SK-N-SH treated with all-trans-retinoic acid at 6 μM for 48 hours (cell line): ENCODE results near the gene UGP2.

Experiments
- ATAC-seq: fragments of 200-7000 bp; cut with Tn5 transposase; 3 replicates; pipeline ENCODE4 v1.9.1; 2020; ENCODE audit warnings: mild to moderate bottlenecking, moderate library complexity
- ARNTL ChIP-seq: fragments of 450-650 bp; formaldehyde crosslinking; IDR thresholded peaks from 2 replicates; pipeline ENCODE4 v1.5.0; 2020; ENCODE audit warnings: low read depth, mild to moderate bottlenecking, moderate library complexity, borderline replicate concordance
- BACH2 ChIP-seq: fragments of 250-450 bp; sonication (Bioruptor Pico); IDR thresholded peaks from 2 replicates; pipeline ENCODE4 v1.9.0; 2021; ENCODE audit warnings: mild to moderate bottlenecking, borderline replicate concordance
- CREB5 ChIP-seq: fragments of 250-450 bp; sonication (Bioruptor Pico); IDR thresholded peaks from 2 replicates; pipeline ENCODE4 v1.5.1; 2020; ENCODE audit warnings: low read depth, mild to moderate bottlenecking, moderate library complexity
- CSDC2 ChIP-seq: fragments of 250-450 bp; sonication (Bioruptor Pico); IDR thresholded peaks from 2 replicates; pipeline ENCODE4 v1.5.0; 2020; ENCODE audit warnings: mild to moderate bottlenecking, moderate library complexity
- ESRRG ChIP-seq: fragments of 250-450 bp; sonication (Bioruptor Pico); IDR thresholded peaks from 2 replicates; pipeline ENCODE4 v1.6.1; 2021; ENCODE audit warnings: mild to moderate bottlenecking
- GLIS3 ChIP-seq: fragments of 250-450 bp; sonication (Bioruptor Pico); IDR thresholded peaks from 2 replicates; pipeline ENCODE4 v1.5.0; 2020; ENCODE audit warnings: mild to moderate bottlenecking, moderate library complexity
- ISL1 ChIP-seq: fragments of 250-450 bp; sonication (Bioruptor Pico); IDR thresholded peaks from 2 replicates; pipeline ENCODE4 v2.1.2; 2022; ENCODE audit warnings: mild to moderate bottlenecking, moderate library complexity
- OSR1 ChIP-seq: fragments of 250-450 bp; sonication (Bioruptor Pico); IDR thresholded peaks from 2 replicates; pipeline ENCODE4 v1.8.0; 2022; ENCODE audit warnings: moderate library complexity, mild to moderate bottlenecking, inconsistent platforms
- PATZ1 ChIP-seq: fragments of 250-450 bp; sonication (Bioruptor Pico); IDR thresholded peaks from 2 replicates; pipeline ENCODE4 v1.8.0; 2020; ENCODE audit warnings: mild to moderate bottlenecking, moderate library complexity, borderline replicate concordance
- POU6F1 ChIP-seq: fragments of 250-450 bp; sonication (Bioruptor Pico); IDR thresholded peaks from 2 replicates; pipeline ENCODE4 v1.8.0; 2021; ENCODE audit warnings: low read depth, mild to moderate bottlenecking, moderate library complexity, borderline replicate concordance
- PPARA ChIP-seq: fragments of 250-450 bp; sonication (Bioruptor Pico); IDR thresholded peaks from 2 replicates; pipeline ENCODE4 v1.5.0; 2020; ENCODE audit warnings: mild to moderate bottlenecking, borderline replicate concordance
- RARB ChIP-seq: fragments of 250-450 bp; sonication (Bioruptor Pico); IDR thresholded peaks from 2 replicates; pipeline ENCODE4 v1.8.0; 2021; ENCODE audit warnings: mild to moderate bottlenecking, moderate library complexity
- SNAI2 ChIP-seq: fragments of 250-450 bp; sonication (Bioruptor Pico); IDR thresholded peaks from 2 replicates; pipeline ENCODE4 v1.5.0; 2020; ENCODE audit warnings: mild to moderate bottlenecking, moderate library complexity
- TOX ChIP-seq: fragments of 250-450 bp; sonication (Bioruptor Pico); IDR thresholded peaks from 2 replicates; pipeline ENCODE4 v1.8.0; 2021; ENCODE audit warnings: mild to moderate bottlenecking, moderate library complexity, borderline replicate concordance
- TSHZ2 ChIP-seq: fragments of 250-450 bp; sonication (Bioruptor Pico); IDR thresholded peaks from 2 replicates; pipeline ENCODE4 v1.5.0; 2020; ENCODE audit warnings: mild to moderate bottlenecking, moderate library complexity
- ZC3H10 ChIP-seq: fragments of 250-450 bp; sonication (Bioruptor Pico); IDR thresholded peaks from 2 replicates; pipeline ENCODE4 v1.5.1; 2021; ENCODE audit warnings: mild to moderate bottlenecking, moderate library complexity
- ZFP3 ChIP-seq: fragments of 250-450 bp; sonication (Bioruptor Pico); IDR thresholded peaks from 2 replicates; pipeline ENCODE4 v1.5.0; 2020; ENCODE audit warnings: mild to moderate bottlenecking, moderate library complexity
- ZFP30 ChIP-seq: fragments of 450-650 bp; formaldehyde crosslinking; IDR thresholded peaks from 2 replicates; pipeline ENCODE4 v1.5.0; 2022; ENCODE audit warnings: mild to moderate bottlenecking, moderate library complexity
- ZNF565 ChIP-seq: fragments of 450-650 bp; formaldehyde crosslinking; conservative IDR thresholded peaks from 2 replicates; pipeline ENCODE4 v1.5.0; 2020; ENCODE audit warnings: low read depth, mild to moderate bottlenecking, moderate library complexity
- ZNF70 ChIP-seq: fragments of 450-650 bp; formaldehyde crosslinking; IDR thresholded peaks from 2 replicates; pipeline ENCODE4 v1.5.0; 2020; ENCODE audit warnings: mild to moderate bottlenecking, moderate library complexity
- ZNF8 ChIP-seq: fragments of 450-650 bp; formaldehyde crosslinking; IDR thresholded peaks from 2 replicates; pipeline ENCODE4 v1.5.0; 2020; ENCODE audit warnings: mild to moderate bottlenecking, moderate library complexity

The UGP2 gene

GRCh38 chr2:63875131-63875527 lies 33.4 kb downstream of the UGP2 start:
- ATAC-seq, result peak; percentile 31
- TF ChIP-seq ZC3H10 (CRISPR knock-in tag), result no peak
- TF ChIP-seq TSHZ2 (CRISPR knock-in tag), result no peak
- no peak for TF ChIP-seq GLIS3 (CRISPR knock-in tag)
- TF ChIP-seq RARB (CRISPR knock-in tag), result no peak
- TF ChIP-seq ZNF565 (CRISPR knock-in tag), result no peak
- no peak for TF ChIP-seq PPARA
- TF ChIP-seq ZFP30, result no peak
- no peak for TF ChIP-seq ISL1 (CRISPR knock-in tag)
- no peak for TF ChIP-seq ZFP3 (CRISPR knock-in tag)
- TF ChIP-seq ZNF70, result no peak

GRCh38 chr2:63875559-63876245 lies 34.0 kb downstream of the UGP2 start:
- TF ChIP-seq PATZ1 (no peak), CREB5 (no peak), CSDC2 (CRISPR knock-in tag) (no peak), POU6F1 (CRISPR knock-in tag) (no peak), RARB (CRISPR knock-in tag) (no peak), SNAI2 (CRISPR knock-in tag) (no peak), ZC3H10 (CRISPR knock-in tag) (no peak), ARNTL (CRISPR knock-in tag) (no peak), ISL1 (CRISPR knock-in tag) (no peak), ESRRG (CRISPR knock-in tag) (no peak), ZFP30 (no peak), TSHZ2 (CRISPR knock-in tag) (no peak), TOX (CRISPR knock-in tag) (no peak), ZNF70 (no peak), PPARA (no peak), ZNF8 (CRISPR knock-in tag) (no peak), BACH2 (CRISPR knock-in tag) (no peak), ZNF565 (CRISPR knock-in tag) (no peak), ZFP3 (CRISPR knock-in tag) (no peak), OSR1 (CRISPR knock-in tag) (no peak)
- ATAC-seq, result no peak
